GM21529 (cell line): ENCODE data around the gene EXT2.

Experiments
- ATAC-seq: cut with Tn5 transposase; IDR thresholded peaks from one replicate; pipeline ENCODE4 v1.9.1; 2021; ENCODE audit not compliant: unreplicated experiment

The EXT2 gene

DNA sequence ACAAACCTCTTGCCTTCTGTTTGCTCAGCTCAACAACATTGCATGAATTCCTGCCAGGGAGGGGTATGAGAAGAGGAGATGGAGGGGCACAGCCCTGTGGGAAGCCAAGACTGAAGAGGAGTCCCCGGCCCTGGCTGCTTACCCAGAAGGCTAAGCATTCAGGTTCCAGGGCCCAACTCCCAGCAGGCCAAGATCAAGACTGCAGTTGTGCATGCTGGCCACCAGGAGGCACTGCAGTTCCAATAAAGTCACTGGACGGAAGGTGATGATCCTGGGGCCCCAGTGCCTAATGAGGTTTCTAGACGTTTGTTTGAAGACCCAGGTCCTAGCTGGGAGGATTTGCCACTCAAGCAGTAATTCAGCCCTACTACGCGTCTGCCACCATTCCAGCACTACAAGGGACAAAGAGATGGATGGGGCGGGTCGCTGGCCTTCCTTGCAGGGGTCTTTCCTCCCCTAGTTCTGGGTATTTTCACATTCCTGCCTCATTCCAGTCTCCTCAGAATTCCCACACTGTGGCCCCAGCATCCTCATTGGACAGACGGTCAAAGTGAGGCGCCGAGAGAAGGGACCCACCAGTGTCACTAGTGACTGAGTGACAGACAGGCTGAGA is 190.9 kb downstream of the EXT2 start:
- ATAC-seq = peak; percentile 61

- no peak for ATAC-seq
These were observed 191.4 kb downstream of the EXT2 start for GRCh38 chr11:44286911-44287310.

- ATAC-seq = no peak
These were observed 192.7 kb downstream of the EXT2 start for GRCh38 chr11:44288133-44288526.

GRCh38 chr11:44290208-44290607 is 194.7 kb downstream of the EXT2 start:
- ATAC-seq = no peak
